ENCODE data around the gene RXRG. TPM values are rescaled to one million over a fixed set of nuclear protein-coding genes. Genes with fewer than 3 reads are reported as not detected.

Gene RXRG
- total RNA-seq, 2 donors from 2014 or later = 2.5 to 9.8 TPM

- H3K27ac ChIP-seq (ENCODE audit: low read depth, low read length) = no peak overlapping the region
- Mint-ChIP-seq H3K36me3 (ENCODE audit: low read depth) (no peaks in the 10 kb centered on the region), H3K27ac (no peak overlapping the region), H3K4me3 (no peak overlapping the region), H3K27me3 (ENCODE audit: insufficient read depth) (peaks cover 3% of the 10 kb centered on the region), H3K4me1 (no peaks in the 10 kb centered on the region), H3K9me3 (no peaks in the 10 kb centered on the region)
- H3K9me3 ChIP-seq (ENCODE audit: control insufficient read depth, low read length) = no peaks in the 10 kb centered on the region
- no peak overlapping the region for H3K9ac ChIP-seq (ENCODE audit: extremely low read depth, low read length, poor library complexity, severe bottlenecking)
- H3K36me3 ChIP-seq (ENCODE audit: control insufficient read depth, insufficient read depth, low read length) = no peaks in the 10 kb centered on the region
- no peaks in the 10 kb centered on the region for H3K4me1 ChIP-seq (ENCODE audit: control insufficient read depth, insufficient read depth, low read length)
- no peaks in the 10 kb centered on the region for H3K27me3 ChIP-seq (ENCODE audit: control insufficient read depth, insufficient read depth, low read length, poor library complexity, severe bottlenecking)
- no peak overlapping the region for H3K4me3 ChIP-seq (ENCODE audit: low read length)
- 90 to 92% methylated on average over 4 of the region's 4 CpGs for WGBS, 2 experiments (ENCODE audit: insufficient coverage in 1 of 2, insufficient read length in 1 of 2)
- TF ChIP-seq, protein P1, sequence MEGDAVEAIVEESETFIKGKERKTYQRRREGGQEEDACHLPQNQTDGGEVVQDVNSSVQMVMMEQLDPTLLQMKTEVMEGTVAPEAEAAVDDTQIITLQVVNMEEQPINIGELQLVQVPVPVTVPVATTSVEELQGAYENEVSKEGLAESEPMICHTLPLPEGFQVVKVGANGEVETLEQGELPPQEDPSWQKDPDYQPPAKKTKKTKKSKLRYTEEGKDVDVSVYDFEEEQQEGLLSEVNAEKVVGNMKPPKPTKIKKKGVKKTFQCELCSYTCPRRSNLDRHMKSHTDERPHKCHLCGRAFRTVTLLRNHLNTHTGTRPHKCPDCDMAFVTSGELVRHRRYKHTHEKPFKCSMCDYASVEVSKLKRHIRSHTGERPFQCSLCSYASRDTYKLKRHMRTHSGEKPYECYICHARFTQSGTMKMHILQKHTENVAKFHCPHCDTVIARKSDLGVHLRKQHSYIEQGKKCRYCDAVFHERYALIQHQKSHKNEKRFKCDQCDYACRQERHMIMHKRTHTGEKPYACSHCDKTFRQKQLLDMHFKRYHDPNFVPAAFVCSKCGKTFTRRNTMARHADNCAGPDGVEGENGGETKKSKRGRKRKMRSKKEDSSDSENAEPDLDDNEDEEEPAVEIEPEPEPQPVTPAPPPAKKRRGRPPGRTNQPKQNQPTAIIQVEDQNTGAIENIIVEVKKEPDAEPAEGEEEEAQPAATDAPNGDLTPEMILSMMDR (conservative IDR thresholded peaks at IDR 0.05) = no peak
- DNase-seq = no peak
Observed at GRCh38 chr1:165402517-165403111, 42.3 kb downstream of the RXRG start.

DNA sequence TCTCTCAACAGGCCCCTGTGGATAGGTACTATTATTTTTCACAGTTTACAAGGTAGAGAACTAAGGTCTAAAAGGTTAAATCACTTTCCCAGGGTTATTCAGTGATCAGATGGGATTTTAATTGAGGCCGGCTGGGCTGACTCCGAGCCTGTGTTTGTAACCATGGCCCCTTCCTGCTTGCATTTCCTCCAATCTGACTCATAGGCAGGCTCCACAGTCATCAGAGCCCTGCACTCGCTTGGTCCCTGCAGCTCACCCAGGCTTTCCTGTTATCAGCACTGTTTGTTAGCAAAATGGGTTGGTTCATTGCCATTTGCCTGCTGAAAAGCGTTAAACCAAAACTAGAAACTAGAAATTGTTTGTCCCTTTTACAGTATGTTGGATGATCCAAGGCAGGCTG, 47.0 kb downstream of the RXRG start:
- TF ChIP-seq, protein P1 (conservative IDR thresholded peaks at IDR 0.05) = no peak
- Mint-ChIP-seq H3K4me1 (peaks cover 4% of the 10 kb centered on the region), H3K27me3 (ENCODE audit: insufficient read depth) (peaks cover 15% of the 10 kb centered on the region), H3K27ac (no peak overlapping the region), H3K4me3 (no peak overlapping the region), H3K9me3 (no peaks in the 10 kb centered on the region), H3K36me3 (ENCODE audit: low read depth) (no peaks in the 10 kb centered on the region)
- H3K9ac ChIP-seq (ENCODE audit: extremely low read depth, low read length, poor library complexity, severe bottlenecking) = no peak overlapping the region
- peak; percentile 75 for DNase-seq
- H3K27me3 ChIP-seq (ENCODE audit: control insufficient read depth, insufficient read depth, low read length, poor library complexity, severe bottlenecking) = peaks cover 6% of the 10 kb centered on the region
- H3K9me3 ChIP-seq (ENCODE audit: control insufficient read depth, low read length) = no peaks in the 10 kb centered on the region
- no peaks in the 10 kb centered on the region for H3K4me1 ChIP-seq (ENCODE audit: control insufficient read depth, insufficient read depth, low read length)
- H3K36me3 ChIP-seq (ENCODE audit: control insufficient read depth, insufficient read depth, low read length) = no peaks in the 10 kb centered on the region
- no peak overlapping the region for H3K4me3 ChIP-seq (ENCODE audit: low read length)
- H3K27ac ChIP-seq (ENCODE audit: low read depth, low read length) = no peak overlapping the region
- 58 to 59% methylated on average over 4 of the region's 4 CpGs for WGBS, 2 experiments (ENCODE audit: insufficient coverage in 1 of 2, insufficient read length in 1 of 2)

DNA sequence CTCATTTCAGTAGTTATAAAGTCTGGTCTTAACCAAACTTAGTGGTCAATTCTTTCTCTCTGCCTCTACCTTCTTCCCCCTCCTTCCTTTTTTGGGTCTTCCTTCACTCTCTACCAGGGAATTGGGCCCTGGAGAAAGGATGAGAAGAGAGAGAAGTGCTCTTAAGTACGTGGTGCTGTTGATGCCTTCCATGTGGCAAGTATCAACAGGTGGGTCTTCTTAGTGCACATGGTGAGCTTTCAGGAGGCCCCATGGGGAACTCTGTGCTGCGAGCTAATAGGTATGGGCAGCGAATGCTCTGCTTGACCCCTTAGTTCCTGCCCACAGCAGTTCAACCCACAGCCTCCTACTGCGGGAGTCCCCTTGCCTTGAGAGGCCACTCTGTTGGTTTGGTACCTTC, 49.0 kb downstream of the RXRG start:
- no peaks in the 10 kb centered on the region for H3K9me3 Mint-ChIP-seq
- H3K9ac ChIP-seq (ENCODE audit: extremely low read depth, low read length, poor library complexity, severe bottlenecking) = no peak overlapping the region
- H3K4me1 ChIP-seq (ENCODE audit: control insufficient read depth, insufficient read depth, low read length) = no peaks in the 10 kb centered on the region
- H3K27me3 ChIP-seq (ENCODE audit: control insufficient read depth, insufficient read depth, low read length, poor library complexity, severe bottlenecking) = peaks cover 24% of the 10 kb centered on the region
- no peak overlapping the region for H3K27ac ChIP-seq (ENCODE audit: low read depth, low read length)
- H3K4me3 Mint-ChIP-seq = no peak overlapping the region
- no peak overlapping the region for H3K27ac Mint-ChIP-seq
- 83 to 92% methylated on average over 1 to 4 of the region's 4 CpGs for WGBS, 2 experiments (ENCODE audit: insufficient coverage in 1 of 2, insufficient read length in 1 of 2)
- peaks cover 30% of the 10 kb centered on the region for H3K27me3 Mint-ChIP-seq (ENCODE audit: insufficient read depth)
- no peaks in the 10 kb centered on the region for H3K9me3 ChIP-seq (ENCODE audit: control insufficient read depth, low read length)
- H3K4me3 ChIP-seq (ENCODE audit: low read length) = no peak overlapping the region
- H3K36me3 Mint-ChIP-seq (ENCODE audit: low read depth) = no peaks in the 10 kb centered on the region
- TF ChIP-seq, protein P1 (conservative IDR thresholded peaks at IDR 0.05) = no peak
- no peak for DNase-seq
- no peaks in the 10 kb centered on the region for H3K36me3 ChIP-seq (ENCODE audit: control insufficient read depth, insufficient read depth, low read length)
- H3K4me1 Mint-ChIP-seq = peaks cover 4% of the 10 kb centered on the region
